ENCODE data around the gene KRTAP1-3.
"Not testable (repeated sequence)": the region's sequence is repeated elsewhere in the genome, so short reads cannot be mapped to it uniquely, and the experiment has no call there.

Gene KRTAP1-3

DNA sequence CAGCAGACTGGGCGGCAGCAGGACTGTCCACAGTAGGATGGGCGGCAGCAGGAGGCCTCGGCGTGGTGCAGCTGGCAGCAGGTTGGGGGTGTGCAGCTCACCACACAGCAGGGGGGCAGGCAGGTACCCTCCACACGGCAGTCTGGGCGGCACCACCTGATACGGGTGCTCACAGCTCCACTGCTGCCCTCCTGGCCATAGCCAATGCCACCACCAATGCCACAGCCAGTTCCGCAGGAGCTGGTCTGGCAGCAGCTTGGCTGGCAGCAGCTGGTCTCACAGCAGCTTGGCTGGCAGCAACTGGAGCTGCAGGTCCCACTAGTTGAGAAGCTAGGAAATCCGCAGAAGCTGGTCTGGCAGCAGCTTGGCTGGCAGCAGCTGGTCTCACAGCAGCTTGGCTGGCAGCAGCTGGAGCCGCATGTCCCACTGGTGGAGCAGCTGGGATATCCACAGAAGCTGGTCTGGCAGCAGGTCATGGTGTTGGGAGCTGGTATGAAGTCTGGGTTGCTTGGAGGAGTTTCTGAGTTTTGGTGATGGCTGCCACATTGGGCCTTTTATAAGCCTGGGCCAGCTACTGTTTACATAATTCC is at the start of gene KRTAP1-3:
TSS of gene KRTAP1-3 (minus strand) at position 529 of the 590 bp plus-strand sequence. CDS start at position 476, 53 bp downstream.
- not testable (repeated sequence) for DNase-seq

DNA sequence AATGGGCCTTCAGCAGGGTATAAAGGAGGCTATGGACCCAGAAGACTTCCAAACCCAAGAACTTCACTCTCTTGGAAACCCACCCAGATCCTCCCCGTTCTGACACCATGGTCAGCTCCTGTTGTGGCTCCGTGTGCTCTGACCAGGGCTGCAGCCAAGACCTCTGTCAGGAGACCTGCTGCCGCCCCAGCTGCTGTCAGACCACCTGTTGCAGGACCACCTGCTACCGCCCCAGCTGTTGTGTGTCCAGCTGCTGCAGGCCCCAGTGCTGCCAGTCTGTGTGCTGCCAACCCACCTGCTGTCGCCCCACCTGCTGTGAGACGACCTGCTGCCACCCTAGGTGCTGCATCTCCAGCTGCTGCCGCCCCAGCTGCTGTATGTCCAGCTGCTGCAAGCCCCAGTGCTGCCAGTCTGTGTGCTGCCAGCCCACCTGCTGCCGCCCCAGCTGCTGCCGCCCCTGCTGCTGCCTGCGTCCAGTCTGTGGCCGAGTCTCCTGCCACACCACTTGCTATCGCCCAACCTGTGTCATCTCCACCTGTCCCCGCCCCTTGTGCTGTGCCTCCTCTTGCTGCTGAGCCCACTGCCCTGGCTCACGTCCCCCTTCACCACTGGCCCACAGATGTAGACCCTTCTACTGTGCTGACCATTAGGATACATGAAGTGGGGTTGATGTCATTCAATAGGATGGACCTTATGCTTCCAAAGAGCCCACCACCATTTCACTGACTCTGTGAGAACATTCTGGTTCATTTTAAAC is 49.6 kb upstream of the KRTAP1-3 start, which contains the start of gene KRTAP4-7:
TSS of gene KRTAP4-7 (plus strand) at position 51 of the 757 bp plus-strand sequence. CDS start at position 108, 57 bp downstream.
- DNase-seq: not testable (repeated sequence)

DNA sequence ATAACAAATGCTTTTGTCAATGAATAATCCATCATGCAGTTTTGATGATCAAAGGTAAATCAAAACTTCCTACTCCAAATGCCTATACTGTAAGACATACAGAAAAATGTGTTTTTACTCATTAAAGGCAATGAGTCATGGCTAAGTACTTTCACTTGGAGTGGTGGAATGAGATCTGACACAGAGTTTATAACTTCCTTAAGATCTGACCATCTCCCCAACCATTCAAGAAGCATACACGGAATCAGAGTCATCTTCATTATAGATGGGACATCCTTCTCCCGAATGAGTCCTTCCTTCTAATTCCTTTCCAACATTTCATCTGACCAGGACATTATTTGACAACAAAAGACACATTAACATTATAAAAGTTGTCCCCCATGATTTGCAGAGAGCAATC is 48.8 kb upstream of the KRTAP1-3 start:
- DNase-seq: not testable (repeated sequence)

DNA sequence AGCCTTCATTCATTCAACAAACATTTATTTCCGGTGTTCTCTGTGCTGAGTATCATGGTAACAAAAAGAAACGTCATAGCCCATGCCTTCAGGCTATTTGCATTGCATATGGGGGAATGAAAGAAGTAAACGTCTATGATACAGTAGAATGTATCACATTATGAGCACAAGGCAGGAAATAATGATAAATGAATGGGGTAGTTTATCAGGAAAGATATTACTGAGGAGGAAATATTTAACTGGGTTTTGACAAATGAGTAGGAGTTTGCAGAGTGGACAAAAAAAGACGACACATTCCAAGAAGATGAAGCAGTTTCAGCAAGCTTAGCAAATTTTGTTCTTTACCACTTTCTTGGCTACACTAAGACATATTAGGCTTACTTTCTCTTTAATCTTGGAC is 48.0 kb upstream of the KRTAP1-3 start:
- DNase-seq: no peak

- no peak for DNase-seq
Measured at GRCh38 chr17:41076788-41077187, 42.1 kb upstream of the KRTAP1-3 start.

GRCh38 chr17:41073676-41074075 is 39.0 kb upstream of the KRTAP1-3 start:
- no peak for DNase-seq

- no peak for DNase-seq
Measured at GRCh38 chr17:41071606-41072360, 37.1 kb upstream of the KRTAP1-3 start.

DNA sequence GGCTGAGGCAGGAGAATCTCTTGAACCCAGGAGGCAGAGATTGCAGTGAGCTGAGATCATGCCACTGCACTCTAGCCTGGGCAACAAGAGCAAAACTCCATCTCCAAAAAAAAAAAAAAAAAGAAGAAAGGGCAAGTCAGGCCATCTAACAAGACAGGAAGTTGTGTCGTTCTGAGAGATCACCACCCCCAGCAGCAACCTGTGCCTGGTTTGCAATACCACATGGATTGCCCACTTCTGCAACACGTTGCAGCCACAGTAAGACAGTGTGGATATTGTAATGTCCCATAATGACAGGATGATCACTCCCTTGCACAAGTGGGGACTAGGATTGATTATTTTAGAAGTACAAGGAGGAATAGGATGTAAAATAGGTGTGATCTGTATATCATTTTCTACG is 34.4 kb upstream of the KRTAP1-3 start:
- DNase-seq: no peak

DNA sequence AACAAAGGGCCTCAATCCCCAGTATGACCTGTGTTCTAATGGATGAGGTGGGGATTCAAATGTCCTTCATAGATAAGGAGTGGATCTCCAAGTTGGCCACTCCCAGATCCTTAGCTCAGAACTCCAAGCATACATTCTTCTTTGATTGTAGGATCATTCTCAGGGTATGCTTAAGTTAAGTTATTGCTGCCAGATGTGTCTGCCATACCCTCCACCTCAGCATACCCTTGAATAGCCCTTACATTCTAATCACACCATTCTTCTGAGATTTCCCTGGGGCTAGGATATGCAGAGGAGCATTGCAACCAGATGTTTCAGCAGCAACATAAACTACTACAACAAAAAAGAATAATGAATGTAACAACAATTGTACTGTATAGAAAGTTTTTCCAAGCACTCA is 32.6 kb upstream of the KRTAP1-3 start:
- no peak for DNase-seq

DNA sequence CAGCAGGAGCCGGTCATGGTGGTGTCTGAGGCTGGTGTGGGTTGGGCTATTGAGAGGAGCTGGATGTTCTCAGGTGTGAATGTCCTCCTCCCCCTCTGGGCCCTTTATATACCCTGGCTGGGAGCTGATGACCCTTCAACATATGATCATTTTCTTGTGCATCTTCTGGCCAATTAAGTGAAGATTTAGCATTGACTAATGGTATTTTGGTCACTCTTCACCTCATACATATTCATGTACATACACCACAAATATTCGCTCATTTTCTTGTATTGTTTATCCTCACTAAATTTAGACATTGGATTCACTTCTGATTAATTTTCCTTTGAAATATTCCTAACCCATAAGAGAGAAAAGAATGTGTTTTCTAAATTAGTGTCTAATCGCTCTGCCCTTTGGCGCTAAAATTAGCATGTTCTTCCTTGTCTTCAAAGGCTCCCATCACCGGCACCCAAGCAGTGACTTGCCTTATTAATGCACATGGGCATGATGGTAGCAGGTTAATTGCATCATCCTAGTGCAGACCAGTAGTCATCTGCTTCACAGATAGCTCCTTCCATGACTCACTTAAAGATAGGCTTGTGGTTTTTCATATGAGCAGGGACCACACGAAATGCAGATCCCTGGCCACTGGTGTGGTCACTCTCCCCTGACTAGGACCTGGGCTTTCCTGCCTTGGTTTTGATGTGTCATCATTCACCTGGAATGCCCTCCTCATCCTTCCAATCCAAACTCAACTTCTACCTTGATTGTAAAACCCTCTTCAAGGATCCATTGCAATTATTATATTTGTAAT is 31.4 kb upstream of the KRTAP1-3 start, which contains the start of gene KRTAP2-4:
TSS of gene KRTAP2-4 (minus strand) at position 51 of the 796 bp plus-strand sequence. CDS start at position 17, 34 bp downstream.
- no peak for DNase-seq

DNA sequence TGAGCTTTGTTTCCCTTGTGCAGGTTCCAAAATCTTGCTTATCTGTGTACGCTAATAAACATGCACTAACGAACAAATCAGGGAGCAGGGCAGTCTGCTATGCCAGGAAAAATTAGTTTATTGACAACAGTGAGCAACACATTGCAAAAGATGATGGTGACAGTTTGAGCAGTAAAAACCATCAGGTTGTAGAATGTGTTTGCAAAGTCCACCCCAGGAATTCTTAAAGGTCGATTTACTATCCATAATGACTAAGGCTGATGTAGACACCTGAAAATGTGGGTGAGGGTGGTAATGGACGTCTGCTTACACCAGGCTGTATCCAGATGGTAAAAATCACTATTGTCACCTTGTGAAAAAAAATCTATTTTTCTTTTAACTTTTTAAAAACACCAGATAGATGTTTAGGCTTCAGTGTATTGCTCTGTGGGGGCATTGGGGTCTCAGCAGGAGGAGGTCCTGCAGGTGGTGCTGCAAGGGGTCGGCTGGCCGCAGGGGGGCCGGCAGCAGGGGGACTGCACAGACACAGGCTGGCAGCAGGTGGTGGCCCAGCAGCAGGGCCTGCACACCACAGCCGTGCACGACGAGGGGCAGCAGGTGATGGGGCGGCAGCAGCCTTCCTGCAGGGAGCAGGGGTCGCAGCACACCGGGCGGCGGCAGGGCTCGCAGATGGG is 30.5 kb upstream of the KRTAP1-3 start:
- not testable (repeated sequence) for DNase-seq

- DNase-seq: no peak
Measured at GRCh38 chr17:41064301-41064700, 29.6 kb upstream of the KRTAP1-3 start.

- no peak for DNase-seq
Measured at GRCh38 chr17:41063449-41063848, 28.8 kb upstream of the KRTAP1-3 start.

DNA sequence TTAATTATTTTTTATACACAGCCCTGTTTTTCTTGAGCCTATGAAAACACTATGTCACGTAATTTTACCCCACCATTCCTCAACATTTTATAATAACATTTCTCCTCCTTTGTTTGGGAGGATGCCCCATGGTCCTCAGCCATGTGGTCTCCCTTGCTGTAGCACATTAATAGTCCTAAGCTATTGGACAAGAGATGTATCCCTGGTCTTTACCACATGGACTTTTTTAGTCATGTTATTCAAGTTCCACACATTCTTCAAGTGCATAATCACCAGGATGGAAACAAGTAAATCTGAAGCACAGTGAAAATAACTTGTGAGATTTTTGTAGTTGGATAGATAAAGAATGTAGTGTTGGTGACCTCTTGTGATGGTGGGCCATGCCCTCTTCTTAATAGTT is 27.3 kb upstream of the KRTAP1-3 start:
- DNase-seq: no peak

DNA sequence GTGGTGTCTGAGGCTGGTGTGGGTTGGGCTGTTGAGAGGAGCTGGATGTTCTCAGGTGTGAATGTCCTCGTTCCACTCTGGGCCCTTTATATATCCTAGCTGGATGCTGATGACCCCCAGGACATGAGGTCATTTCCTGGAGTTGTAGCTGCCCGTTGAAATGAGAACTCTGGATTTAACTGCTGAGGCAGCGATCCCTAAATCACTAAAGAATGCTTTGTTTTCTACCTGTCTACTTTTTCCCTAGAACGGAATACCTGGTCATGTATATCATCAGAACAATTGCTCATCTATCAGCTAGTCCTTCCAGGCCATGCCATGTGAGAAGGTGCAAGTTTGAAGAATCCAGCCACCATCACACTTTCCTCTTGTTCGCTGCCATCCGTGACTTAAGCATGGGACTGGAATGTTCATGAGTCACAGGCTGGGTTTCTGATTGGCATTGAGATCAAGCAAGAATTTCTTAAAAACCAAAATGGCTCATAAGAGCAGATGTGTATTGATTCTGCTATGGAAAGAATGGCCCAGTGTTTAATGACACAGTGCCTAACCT is 25.5 kb upstream of the KRTAP1-3 start, which contains the start of gene KRTAP2-3:
TSS of gene KRTAP2-3 (minus strand) at position 63 of the 553 bp plus-strand sequence. CDS start 64 bp downstream, outside the sequence.
- no peak for DNase-seq

DNA sequence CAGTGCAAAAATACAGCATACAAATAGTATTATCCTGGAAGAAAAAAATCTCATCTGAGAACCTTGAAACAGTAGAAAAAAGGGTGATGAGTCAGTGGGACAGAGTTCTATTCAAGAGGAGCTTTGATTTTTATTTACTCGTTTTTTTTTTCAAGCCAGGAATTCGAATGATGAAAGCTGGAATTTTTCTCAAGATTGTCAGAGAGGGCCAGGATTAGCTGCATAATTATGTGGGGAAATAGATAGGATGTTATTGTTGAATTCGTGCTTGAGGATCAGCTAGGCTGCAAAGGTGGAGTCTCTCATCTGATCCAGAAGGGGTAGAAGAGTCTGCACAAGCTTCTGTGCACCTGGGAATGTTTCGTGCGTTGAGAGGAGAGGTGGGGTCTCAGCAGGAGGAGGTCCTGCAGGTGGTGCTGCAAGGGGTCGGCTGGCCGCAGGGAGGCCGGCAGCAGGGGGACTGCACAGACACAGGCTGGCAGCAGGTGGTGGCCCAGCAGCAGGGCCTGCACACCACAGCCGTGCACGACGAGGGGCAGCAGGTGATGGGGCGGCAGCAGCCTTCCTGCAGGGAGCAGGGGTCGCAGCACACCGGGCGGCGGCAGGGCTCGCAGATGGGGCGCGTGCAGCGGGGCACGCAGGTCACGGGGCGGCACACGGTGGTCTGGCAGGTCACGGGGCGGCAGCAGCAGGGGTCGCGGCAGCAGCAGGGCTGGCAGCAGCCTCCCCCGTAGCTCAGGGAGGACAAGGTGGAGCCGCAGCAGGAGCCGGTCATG is 24.8 kb upstream of the KRTAP1-3 start:
- not testable (repeated sequence) for DNase-seq

GRCh38 chr17:41058741-41059140 is 24.1 kb upstream of the KRTAP1-3 start:
- DNase-seq: no peak

DNA sequence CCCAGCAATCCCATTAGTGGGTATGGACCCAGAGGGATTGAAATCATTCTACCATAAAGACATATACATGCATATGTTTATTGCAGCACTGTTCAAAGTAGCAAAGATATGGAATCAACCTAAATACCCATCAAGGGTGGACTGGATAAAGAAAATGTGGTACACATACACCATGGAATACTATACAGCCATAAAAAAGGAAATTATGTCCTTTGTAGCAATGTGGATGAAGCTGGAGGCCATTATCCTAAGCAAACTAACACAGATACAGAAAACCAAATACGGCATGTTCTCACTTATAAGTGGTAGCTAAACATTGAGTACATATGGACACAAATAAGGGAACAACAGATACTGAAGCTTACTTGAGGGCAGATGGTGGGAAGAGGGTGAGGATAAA is 22.9 kb upstream of the KRTAP1-3 start:
- no peak for DNase-seq

GRCh38 chr17:41055130-41055529 is 20.5 kb upstream of the KRTAP1-3 start, which contains the start of gene KRTAP2-2:
Gene KRTAP2-2 (minus strand): TSS chr17:41055230. CDS start chr17:41055211, 19 bp downstream.
- not testable (repeated sequence) for DNase-seq

DNA sequence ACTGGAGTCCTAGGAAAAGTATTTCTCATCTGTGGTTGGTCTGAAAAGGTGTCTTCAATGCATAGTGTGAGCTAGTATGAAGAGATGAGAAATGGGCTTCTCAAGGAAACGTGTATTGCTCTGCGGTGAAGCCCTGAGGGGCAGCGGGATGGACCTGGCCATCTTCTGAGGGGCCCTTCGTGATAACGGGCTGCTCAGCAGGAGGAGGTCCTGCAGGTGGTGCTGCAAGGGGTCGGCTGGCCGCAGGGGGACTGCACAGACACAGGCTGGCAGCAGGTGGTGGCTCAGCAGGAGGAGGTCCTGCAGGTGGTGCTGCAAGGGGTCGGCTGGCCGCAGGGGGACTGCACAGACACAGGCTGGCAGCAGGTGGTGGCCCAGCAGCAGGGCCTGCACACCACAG is 19.9 kb upstream of the KRTAP1-3 start:
- DNase-seq: not testable (repeated sequence)

GRCh38 chr17:41054025-41054424 is 19.4 kb upstream of the KRTAP1-3 start:
- DNase-seq: no peak

Data from SIG-M5 (cell line).